Small intestine (tissue), 7 donors: ENCODE data around the gene PRKACB. TPM values are rescaled to one million over a fixed set of nuclear protein-coding genes. Genes with fewer than 3 reads are reported as not detected.

Experiments used
- DNase-seq, 2 donors: peaks; one replicate each; pipeline versions ENCODE4 v3.0.0 to v3.0.0-alpha.2; 2013
- FAIRE-seq: peaks from 2 replicates; lab custom pipeline; 2012; peaks lifted over from hg19 to GRCh38; lab: Jason Lieb, UNC
- H3K27ac ChIP-seq, 3 donors: one replicate each; pipeline ENCODE4 v1.5.1; 2013; ENCODE audit warnings: low read length in 2 of 3, mild to moderate bottlenecking in 2 of 3, control low read depth in 1 of 3, inconsistent platforms in 1 of 3, low read depth in 1 of 3, moderate library complexity in 1 of 3
- H3K27me3 ChIP-seq, 3 donors: one replicate each; pipeline ENCODE4 v1.6.1; 2013; ENCODE audit warnings: low read length in 3 of 3, inconsistent platforms in 1 of 3; ENCODE audit not compliant: control insufficient read depth in 3 of 3, insufficient read depth in 3 of 3
- H3K36me3 ChIP-seq, 3 donors: one replicate each; pipeline ENCODE4 v1.6.1; 2013; ENCODE audit warnings: low read length in 3 of 3, inconsistent platforms in 1 of 3, low read depth in 1 of 3, mild to moderate bottlenecking in 1 of 3, moderate library complexity in 1 of 3; ENCODE audit not compliant: control insufficient read depth in 3 of 3, insufficient read depth in 2 of 3
- H3K4me1 ChIP-seq, 3 donors: one replicate each; pipeline ENCODE4 v1.6.1; 2013; ENCODE audit warnings: low read length in 2 of 3, inconsistent platforms in 1 of 3, low read depth in 1 of 3, mild to moderate bottlenecking in 1 of 3, moderate library complexity in 1 of 3; ENCODE audit not compliant: control insufficient read depth in 3 of 3, insufficient read depth in 2 of 3
- H3K4me3 ChIP-seq, 3 donors: one replicate each; pipeline ENCODE4 v1.5.1; 2013; ENCODE audit warnings: low read length in 3 of 3, control low read depth in 1 of 3, inconsistent platforms in 1 of 3, low read depth in 1 of 3, mild to moderate bottlenecking in 1 of 3, moderate library complexity in 1 of 3
- H3K9me3 ChIP-seq, 2 donors: one replicate each; pipeline ENCODE4 v1.6.1; 2013; ENCODE audit warnings: low read depth in 1 of 2, low read length in 1 of 2; ENCODE audit not compliant: control insufficient read depth in 2 of 2, insufficient read depth in 1 of 2
- WGBS, 3 donors: extraction: QIAGEN DNeasy Blood & Tissue Kit; methylation state at CpG; one replicate each; pipeline ENCODE4 v1.1.7; 2013; 5-methylcytosine and 5-hydroxymethylcytosine counted together
- polyA plus RNA-seq, 4 donors: library from polyadenylated mRNA; stranded (reverse) in 3 of 4; unstranded in 1 of 4; fragments of 200-250 nt in 3 of 4; fragments of 120-200 nt in 1 of 4; gene quantifications; one replicate each; pipeline versions ENCODE4 v1.2.1 to v1.2.3, GENCODE V29; 2013
- donor health status: healthy with polysubstance abuse.
- donor health status: control.
- donor health status: control.
- donor health status: Bipolar disorder and iron deficiency.
- donor health status: healthy.

Gene PRKACB
- polyA plus RNA-seq, 4 donors = 1.8 to 29.4 (median 7.3) TPM

DNA sequence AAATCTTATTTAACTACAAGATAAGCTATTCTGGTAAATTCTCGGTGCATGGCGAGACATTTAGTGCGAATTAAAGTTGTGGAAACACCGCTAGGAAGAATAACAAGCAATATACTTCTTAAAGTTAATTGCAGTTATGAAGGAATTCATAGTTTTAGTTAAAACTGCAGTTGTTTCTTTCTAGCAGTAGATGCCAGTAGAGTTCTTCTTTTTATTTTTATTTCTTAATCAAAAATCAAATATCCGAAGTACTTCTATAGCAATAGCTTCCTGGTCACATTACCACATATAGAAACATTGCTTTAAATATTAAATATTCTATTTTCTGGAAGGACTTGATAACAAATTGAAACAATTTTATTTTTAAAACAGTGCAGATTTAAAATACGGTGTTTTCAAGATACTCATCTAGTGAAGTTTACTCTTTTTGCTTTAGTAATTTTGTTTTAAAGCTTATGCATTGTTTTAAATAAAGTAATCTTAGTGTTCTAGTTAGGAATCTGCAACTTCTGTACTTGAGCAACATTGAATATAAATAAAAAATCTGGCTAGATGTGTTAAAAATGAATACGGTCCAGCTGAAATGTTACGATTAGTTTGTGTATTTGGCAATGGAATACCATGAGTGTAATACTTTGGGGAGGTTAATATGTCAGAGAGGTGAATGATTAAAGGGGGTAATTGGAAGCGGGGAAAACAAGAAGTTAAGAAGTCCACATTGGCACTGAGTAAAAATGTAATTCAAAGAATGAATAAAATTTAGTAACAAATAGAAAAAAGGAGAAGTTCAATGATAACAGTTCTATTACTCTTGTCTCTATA lies 2.7 kb upstream of the PRKACB start:
- H3K4me3 ChIP-seq = no peak overlapping the region
- FAIRE-seq = peak; percentile 96

DNA sequence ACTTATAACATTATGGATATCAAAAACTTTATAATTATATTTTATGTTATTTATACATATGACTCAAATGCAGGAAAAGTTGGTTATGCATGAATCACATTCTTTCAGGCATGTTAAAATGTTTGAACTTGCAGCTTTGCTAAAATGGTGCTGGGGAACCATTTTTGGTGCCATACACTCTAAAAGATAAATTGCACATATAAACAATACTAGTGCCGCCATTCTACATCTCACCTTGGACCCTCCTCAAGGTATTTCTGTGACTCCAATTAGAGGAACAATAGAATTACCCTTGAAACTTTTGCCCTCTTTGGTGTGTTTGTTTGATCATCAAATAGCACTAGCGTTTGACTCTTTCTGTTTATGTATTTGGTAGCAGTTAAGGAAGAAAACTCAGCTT lies 997 bp downstream of the PRKACB start:
- Histone ChIP-seq H3K4me1 (peaks cover 0 to 2% (median 0%) of the 10 kb centered on the region in 3 donors), H3K4me3 (peak overlapping the region in 1 of 3 donors; percentile 23), H3K27ac (peak overlapping the region in 2 of 3 donors; percentile 41 to 65), H3K9me3 (no peaks in the 10 kb centered on the region), H3K27me3 (no peaks in the 10 kb centered on the region), H3K36me3 (no peaks in the 10 kb centered on the region)
- FAIRE-seq = no peak
- peak; percentile 5 to 14 for DNase-seq
- WGBS, 3 donors = 51 to 74% (median 57%) methylated on average over 2 of the region's 2 CpGs

More for the DNA sequence above, 2.7 kb upstream of the PRKACB start:
- Histone ChIP-seq H3K36me3 (no peaks in the 10 kb centered on the region), H3K4me1 (peaks cover 0 to 2% (median 0%) of the 10 kb centered on the region in 3 donors), H3K27ac (no peak overlapping the region), H3K27me3 (no peaks in the 10 kb centered on the region), H3K9me3 (no peaks in the 10 kb centered on the region)
- 57 to 67% (median 63%) methylated on average over 9 of the region's 9 CpGs for WGBS, 3 donors
- peak; percentile 8 to 37 for DNase-seq

- no peaks in the 10 kb centered on the region for H3K9me3 ChIP-seq
- no peaks in the 10 kb centered on the region for H3K36me3 ChIP-seq
- no peak overlapping the region for H3K27ac ChIP-seq
- DNase-seq (no peak), FAIRE-seq (peak; percentile 73)
- no peaks in the 10 kb centered on the region for H3K27me3 ChIP-seq
- no peak overlapping the region for H3K4me3 ChIP-seq
- 62 to 84% (median 65%) methylated on average over 4 of the region's 4 CpGs for WGBS, 3 donors
- peaks cover 0 to 2% (median 0%) of the 10 kb centered on the region in 3 donors for H3K4me1 ChIP-seq
Observed at GRCh38 chr1:84146411-84147032, 2.5 kb downstream of the PRKACB start.

DNA sequence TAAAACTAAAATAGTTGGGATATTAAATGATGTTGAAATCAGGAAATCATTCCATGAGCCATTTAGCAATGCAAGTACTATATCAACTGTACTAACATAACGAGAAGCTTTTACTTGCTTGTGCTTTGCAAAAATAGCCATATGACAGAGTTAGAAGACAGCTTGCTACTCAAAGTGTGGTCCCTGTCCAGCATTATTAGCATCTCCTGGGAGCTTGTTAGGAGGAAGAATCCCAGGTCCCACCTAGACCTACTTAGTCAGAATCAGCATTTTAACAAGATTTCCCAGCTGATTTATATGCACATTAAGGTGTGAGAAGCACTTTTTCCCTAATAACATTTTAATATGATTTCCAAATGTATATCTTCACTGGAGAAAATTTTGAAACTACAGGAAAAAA lies 4.7 kb downstream of the PRKACB start:
- WGBS, 3 donors = 91 to 100% (median 95%) methylated on average over 1 of the region's 1 CpG
- DNase-seq (no peak), FAIRE-seq (no peak)
- H3K4me1 ChIP-seq = peaks cover 0 to 2% (median 0%) of the 10 kb centered on the region in 3 donors
- H3K36me3 ChIP-seq = no peaks in the 10 kb centered on the region
- H3K4me3 ChIP-seq = no peak overlapping the region
- H3K27ac ChIP-seq = no peak overlapping the region
- no peaks in the 10 kb centered on the region for H3K9me3 ChIP-seq
- H3K27me3 ChIP-seq = no peaks in the 10 kb centered on the region

DNA sequence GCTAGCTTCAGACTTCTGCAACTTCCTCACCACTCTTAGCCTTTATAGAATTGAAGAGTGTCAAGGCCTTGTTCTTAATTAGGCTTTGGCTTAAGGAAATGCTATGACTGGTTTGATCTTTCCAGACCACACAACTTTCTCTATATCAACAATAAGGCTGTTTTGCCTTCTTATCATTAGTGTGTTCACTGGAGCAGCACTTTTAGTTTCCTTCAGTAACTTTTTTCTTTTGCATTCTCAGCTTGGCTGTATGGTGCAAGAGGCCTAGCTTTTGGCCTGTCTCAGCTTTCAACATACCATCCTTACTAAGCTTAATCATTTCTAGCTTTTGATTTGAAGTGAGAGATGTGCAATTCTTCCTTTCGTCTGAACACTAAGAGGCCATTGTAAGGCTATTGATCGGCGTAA lies 8.6 kb downstream of the PRKACB start:
- Histone ChIP-seq H3K4me1 (peaks cover 0 to 5% (median 0%) of the 10 kb centered on the region in 3 donors), H3K9me3 (no peaks in the 10 kb centered on the region), H3K27me3 (no peaks in the 10 kb centered on the region), H3K27ac (no peak overlapping the region), H3K36me3 (no peaks in the 10 kb centered on the region), H3K4me3 (no peak overlapping the region)
- 67 to 93% (median 83%) methylated on average over 3 of the region's 3 CpGs for WGBS, 3 donors
- FAIRE-seq = no peak
- no peak for DNase-seq

GRCh38 chr1:84155517-84155916 lies 11.4 kb downstream of the PRKACB start:
- Histone ChIP-seq H3K27ac (no peak overlapping the region), H3K27me3 (no peaks in the 10 kb centered on the region), H3K4me3 (no peak overlapping the region), H3K4me1 (peaks cover 0 to 5% (median 0%) of the 10 kb centered on the region in 3 donors), H3K36me3 (no peaks in the 10 kb centered on the region), H3K9me3 (no peaks in the 10 kb centered on the region)
- no peak for DNase-seq
- WGBS, 3 donors = 74 to 83% (median 77%) methylated on average over 3 of the region's 3 CpGs
- FAIRE-seq = no peak

GRCh38 chr1:84156210-84156621 lies 12.1 kb downstream of the PRKACB start:
- FAIRE-seq = no peak
- H3K4me3 ChIP-seq = no peak overlapping the region
- 54 to 64% (median 57%) methylated on average over 2 of the region's 2 CpGs for WGBS, 3 donors

GRCh38 chr1:84159533-84160240 lies 15.6 kb downstream of the PRKACB start:
- no peak for FAIRE-seq
- H3K27me3 ChIP-seq = no peaks in the 10 kb centered on the region

More at GRCh38 chr1:84156210-84156621, 12.1 kb downstream of the PRKACB start:
- H3K27me3 ChIP-seq = no peaks in the 10 kb centered on the region
- no peaks in the 10 kb centered on the region for H3K36me3 ChIP-seq
- DNase-seq = peak in 1 of 2 donors; percentile 20
- peaks cover 0 to 5% (median 0%) of the 10 kb centered on the region in 3 donors for H3K4me1 ChIP-seq
- no peaks in the 10 kb centered on the region for H3K9me3 ChIP-seq
- H3K27ac ChIP-seq = no peak overlapping the region

More at GRCh38 chr1:84159533-84160240, 15.6 kb downstream of the PRKACB start:
- DNase-seq = no peak
- peaks cover 0 to 5% (median 0%) of the 10 kb centered on the region in 3 donors for H3K4me1 ChIP-seq
- H3K9me3 ChIP-seq = no peaks in the 10 kb centered on the region
- no peak overlapping the region for H3K4me3 ChIP-seq
- H3K27ac ChIP-seq = no peak overlapping the region
- no peaks in the 10 kb centered on the region for H3K36me3 ChIP-seq
- WGBS, 3 donors = 74 to 80% (median 77%) methylated on average over 5 of the region's 5 CpGs
